ENCODE measurements around the gene SPATA4.
"Not testable (repeated sequence)": the region's sequence is repeated elsewhere in the genome, so short reads cannot be mapped to it uniquely, and the experiment has no call there.

SPATA4 gene

GRCh38 chr4:176195184-176195978 is at the start of gene SPATA4:
TSS of gene SPATA4 (minus strand) at chr4:176195585. CDS start at chr4:176195562, 23 bp downstream.
- DNase-seq (ENCODE audit: low read depth), result peak; percentile 94

- no peak for DNase-seq (ENCODE audit: low read depth)
Observed at GRCh38 chr4:176242764-176243347, 47.5 kb upstream of the SPATA4 start.

GRCh38 chr4:176241703-176242102 is 46.3 kb upstream of the SPATA4 start:
- DNase-seq (ENCODE audit: low read depth), result no peak

- no peak for DNase-seq (ENCODE audit: low read depth)
Observed at GRCh38 chr4:176238826-176239225, 43.4 kb upstream of the SPATA4 start.

- no peak for DNase-seq (ENCODE audit: low read depth)
Observed at GRCh38 chr4:176238157-176238610, 42.8 kb upstream of the SPATA4 start.

GRCh38 chr4:176236946-176237345 is 41.6 kb upstream of the SPATA4 start:
- DNase-seq (ENCODE audit: low read depth), result no peak

GRCh38 chr4:176230836-176231235 is 35.5 kb upstream of the SPATA4 start:
- DNase-seq (ENCODE audit: low read depth), result no peak

GRCh38 chr4:176229645-176230044 is 34.3 kb upstream of the SPATA4 start:
- DNase-seq (ENCODE audit: low read depth), result no peak

- no peak for DNase-seq (ENCODE audit: low read depth)
Observed at GRCh38 chr4:176226736-176227135, 31.4 kb upstream of the SPATA4 start.

GRCh38 chr4:176223561-176223960 is 28.2 kb upstream of the SPATA4 start:
- no peak for DNase-seq (ENCODE audit: low read depth)

- DNase-seq (ENCODE audit: low read depth), result no peak
Observed at GRCh38 chr4:176222149-176222548, 26.8 kb upstream of the SPATA4 start.

GRCh38 chr4:176217510-176217909 is 22.1 kb upstream of the SPATA4 start:
- DNase-seq (ENCODE audit: low read depth), result no peak

GRCh38 chr4:176212351-176212750 is 17.0 kb upstream of the SPATA4 start:
- DNase-seq (ENCODE audit: low read depth), result not testable (repeated sequence)

- DNase-seq (ENCODE audit: low read depth), result no peak
Observed at GRCh38 chr4:176210579-176211296, 15.4 kb upstream of the SPATA4 start.

- no peak for DNase-seq (ENCODE audit: low read depth)
Observed at GRCh38 chr4:176210101-176210500, 14.7 kb upstream of the SPATA4 start.

GRCh38 chr4:176209535-176209934 is 14.2 kb upstream of the SPATA4 start:
- no peak for DNase-seq (ENCODE audit: low read depth)

- no peak for DNase-seq (ENCODE audit: low read depth)
Observed at GRCh38 chr4:176207839-176208238, 12.5 kb upstream of the SPATA4 start.

- DNase-seq (ENCODE audit: low read depth), result no peak
Observed at GRCh38 chr4:176205299-176205698, 9.9 kb upstream of the SPATA4 start.

GRCh38 chr4:176198316-176198903 is 3.0 kb upstream of the SPATA4 start:
- DNase-seq (ENCODE audit: low read depth), result no peak

GRCh38 chr4:176193938-176194337 is 1.4 kb downstream of the SPATA4 start:
- peak; percentile 28 for DNase-seq (ENCODE audit: low read depth)

GRCh38 chr4:176193126-176193525 is 2.3 kb downstream of the SPATA4 start:
- DNase-seq (ENCODE audit: low read depth), result no peak

- no peak for DNase-seq (ENCODE audit: low read depth)
Observed at GRCh38 chr4:176191974-176192373, 3.4 kb downstream of the SPATA4 start.
